Lung (tissue), 12 donors: ENCODE results near the gene MUC4. TPM values are rescaled to one million over a fixed set of nuclear protein-coding genes. Genes with fewer than 3 reads are reported as not detected.

Experiments
- ATAC-seq: fragments of 200-7000 bp; cut with Tn5 transposase; one replicate; pipeline ENCODE4 v1.9.1; 2020; ENCODE audit warnings: moderate number of reproducible peaks; ENCODE audit not compliant: insufficient read depth, low FRiP score
- DNase-seq, 3 donors: peaks; one replicate each; pipeline ENCODE4 v3.0.0-alpha.2; 2013 to 2017
- H3K27ac ChIP-seq, 2 donors: one replicate each; pipeline ENCODE4 v1.5.1; 2013; ENCODE audit warnings: mild to moderate bottlenecking in 2 of 2, moderate library complexity in 2 of 2, control low read depth in 1 of 2, inconsistent platforms in 1 of 2, low read depth in 1 of 2, low read length in 1 of 2
- H3K27me3 ChIP-seq, 3 donors: one replicate each; pipeline ENCODE4 v1.5.1; 2013; ENCODE audit warnings: low read length in 2 of 3; ENCODE audit not compliant: control insufficient read depth in 3 of 3, insufficient read depth in 3 of 3
- H3K36me3 ChIP-seq, 4 donors: one replicate each; pipeline ENCODE4 v1.5.1; 2013; ENCODE audit warnings: low read length in 4 of 4, mild to moderate bottlenecking in 1 of 4, moderate library complexity in 1 of 4; ENCODE audit not compliant: control insufficient read depth in 4 of 4, insufficient read depth in 4 of 4
- H3K4me1 ChIP-seq, 5 donors: one replicate each; pipeline ENCODE4 v1.5.1; 2013; ENCODE audit warnings: low read length in 5 of 5, mild to moderate bottlenecking in 2 of 5, moderate library complexity in 1 of 5; ENCODE audit not compliant: control insufficient read depth in 5 of 5, insufficient read depth in 5 of 5
- H3K4me3 ChIP-seq: one replicate; pipeline ENCODE4 v1.5.1; 2013; ENCODE audit warnings: mild to moderate bottlenecking, control low read depth, moderate library complexity
- H3K9ac ChIP-seq, 2 donors: one replicate each; pipeline ENCODE4 v1.5.1; 2013; ENCODE audit warnings: low read length in 2 of 2, control low read depth in 1 of 2; ENCODE audit not compliant: insufficient read depth in 1 of 2
- H3K9me3 ChIP-seq, 4 donors: one replicate each; pipeline ENCODE4 v1.5.1; 2013; ENCODE audit warnings: low read length in 3 of 4, mild to moderate bottlenecking in 1 of 4, moderate library complexity in 1 of 4; ENCODE audit not compliant: control insufficient read depth in 4 of 4, insufficient read depth in 3 of 4
- CTCF ChIP-seq: IDR thresholded peaks from 2 replicates; pipeline ENCODE4 v1.5.1; 2012; ENCODE audit warnings: mild to moderate bottlenecking; ENCODE audit errors: control extremely low read depth, extremely low read depth
- WGBS, 2 donors: extraction: QIAGEN DNeasy Blood & Tissue Kit; methylation state at CpG; one replicate each; pipeline ENCODE4 v1.1.7; 2013; 5-methylcytosine and 5-hydroxymethylcytosine counted together
- polyA plus RNA-seq, 2 donors: library from polyadenylated mRNA; stranded (reverse); fragments of 200-250 nt; gene quantifications; one replicate each; pipeline ENCODE4 v1.2.1, GENCODE V29; 2013
- total RNA-seq, 2 donors: library from RNA; depleted of rRNA in 1 of 2; stranded (reverse); fragments of >200 nt in 1 of 2; gene quantifications; one replicate each; pipeline ENCODE4 v1.2.1, GENCODE V29; 2014 to 2021
- donor health status: control.
- donor health status: control.
- donor health status: Bipolar disorder and iron deficiency.
- donor health status: healthy.
- donor health status: DM: yes; HTN: yes; CAD: no.

Gene MUC4
- total and polyA plus RNA-seq, 4 donors = 10.0 to 56.0 (median 21.9) TPM

DNA sequence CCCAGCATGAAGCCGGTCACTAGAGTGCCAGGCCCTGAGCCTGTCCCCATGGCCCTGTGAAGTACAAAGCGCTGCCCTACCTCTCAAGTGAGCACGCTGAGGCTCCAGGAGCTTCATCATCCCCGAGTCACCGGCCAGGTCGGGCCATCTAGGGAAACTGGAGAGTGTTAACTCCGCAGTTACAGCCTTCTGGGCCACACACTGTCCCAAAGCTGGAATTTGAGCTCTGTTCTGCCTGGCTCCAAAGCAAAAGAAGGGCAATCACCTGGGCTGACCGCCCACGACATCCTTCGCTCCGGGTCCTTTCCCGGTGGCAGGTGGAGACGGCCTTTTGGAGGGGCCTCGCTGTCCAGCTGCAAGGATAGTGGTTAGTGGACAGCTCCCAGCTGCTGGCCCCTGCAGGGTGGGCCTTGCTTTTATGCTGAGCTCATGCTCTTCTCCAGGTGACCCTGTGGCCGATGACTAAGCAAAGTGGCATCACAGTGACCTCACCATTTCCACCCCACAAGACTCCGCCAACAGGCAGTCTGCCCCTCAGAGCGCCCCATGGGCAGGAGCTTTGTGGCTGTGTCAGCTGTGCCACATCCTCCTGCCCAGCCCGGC, 3.5 kb upstream of the MUC4 start:
- H3K4me1 ChIP-seq = no peaks in the 10 kb centered on the region
- no peaks in the 10 kb centered on the region for H3K36me3 ChIP-seq
- no peak overlapping the region for H3K27ac ChIP-seq
- no peaks in the 10 kb centered on the region for H3K9me3 ChIP-seq
- WGBS, 2 donors = 77 to 82% methylated on average over 18 of the region's 18 CpGs
- H3K27me3 ChIP-seq = peaks cover 0 to 25% (median 0%) of the 10 kb centered on the region in 3 donors
- ATAC-seq (no peak), DNase-seq (no peak)
- no peak for TF ChIP-seq CTCF
- no peak overlapping the region for H3K4me3 ChIP-seq
- no peak overlapping the region for H3K9ac ChIP-seq

- Histone ChIP-seq H3K36me3 (no peaks in the 10 kb centered on the region), H3K27me3 (peaks cover 0 to 29% (median 0%) of the 10 kb centered on the region in 3 donors), H3K9me3 (no peaks in the 10 kb centered on the region), H3K4me1 (peaks cover 0 to 7% (median 0%) of the 10 kb centered on the region in 5 donors), H3K27ac (no peak overlapping the region), H3K9ac (no peak overlapping the region), H3K4me3 (no peak overlapping the region)
- 89 to 95% methylated on average over 24 of the region's 24 CpGs for WGBS, 2 donors
- no peak for ATAC-seq
- DNase-seq = no peak
- no peak for TF ChIP-seq CTCF
These were observed 2.3 kb upstream of the MUC4 start for GRCh38 chr3:195813916-195814640.

GRCh38 chr3:195812366-195812765, 637 bp upstream of the MUC4 start:
- Histone ChIP-seq H3K9ac (no peak overlapping the region), H3K9me3 (no peaks in the 10 kb centered on the region), H3K36me3 (no peaks in the 10 kb centered on the region), H3K4me3 (no peak overlapping the region), H3K4me1 (peaks cover 0 to 8% (median 0%) of the 10 kb centered on the region in 5 donors), H3K27ac (no peak overlapping the region), H3K27me3 (peaks cover 0 to 29% (median 0%) of the 10 kb centered on the region in 3 donors)
- no peak for TF ChIP-seq CTCF
- ATAC-seq (no peak), DNase-seq (no peak)
- WGBS, 2 donors = 89 to 93% methylated on average over 20 of the region's 20 CpGs
